PC-9 (cell line): Measurements from ENCODE around the gene FRRS1. TPM values are rescaled to one million over a fixed set of nuclear protein-coding genes. Genes with fewer than 3 reads are reported as not detected.

ENCODE experiments used
- BruUV-seq: library from RNA; stranded (reverse); fragments of 400-500 nt; replicated peaks from 2 replicates; lab custom pipeline; 2021; lab: Mats Ljungman, UMichigan
- CTCF ChIA-PET: fragments of 300-600 bp; sonication (Branson Sonifier 250); formaldehyde crosslinking; loops from one replicate; lab custom pipeline; 2022; ENCODE audit warnings: antibody characterized with exemption; lab: Charles Lee
- POLR2A ChIA-PET: fragments of 300-600 bp; sonication (Branson Sonifier 250); formaldehyde crosslinking; loops from one replicate; lab custom pipeline; 2022; ENCODE audit warnings: antibody characterized with exemption; ENCODE audit not compliant: unreplicated experiment; lab: Charles Lee
- DNase-seq, 2 experiments: peaks; one replicate each; pipeline versions ENCODE4 v3.0.0 to v3.0.0-alpha.2; 2015 to 2022; ENCODE audit warnings: mixed read lengths in 1 of 2
- H2AFZ ChIP-seq: fragments of 200-600 bp; sonication (generic); 2 replicates; pipeline ENCODE4 v1.8.1; 2017; ENCODE audit warnings: antibody characterized with exemption
- H3F3A ChIP-seq: fragments of 200-600 bp; sonication (generic); 2 replicates; pipeline ENCODE4 v1.8.1; 2017; ENCODE audit warnings: antibody characterized with exemption, mild to moderate bottlenecking, low read depth; ENCODE audit not compliant: insufficient read depth
- H3K27ac ChIP-seq: fragments of 200-600 bp; sonication (generic); 2 replicates; pipeline ENCODE4 v1.6.1; 2016; ENCODE audit warnings: mixed run types
- H3K27me3 ChIP-seq: fragments of 200-600 bp; sonication (generic); 2 replicates; pipeline ENCODE4 v1.6.1; 2016; ENCODE audit warnings: low read depth, mixed run types; ENCODE audit not compliant: insufficient read depth
- H3K36me3 ChIP-seq: fragments of 200-600 bp; sonication (generic); 2 replicates; pipeline ENCODE4 v1.6.1; 2016; ENCODE audit warnings: low read depth, mixed run types
- H3K4me1 ChIP-seq: fragments of 200-600 bp; sonication (generic); replicated peaks from 2 replicates; pipeline ENCODE4 v1.6.1; 2016; ENCODE audit warnings: mixed run types; ENCODE audit not compliant: insufficient read depth
- H3K4me2 ChIP-seq: fragments of 200-600 bp; sonication (generic); 2 replicates; pipeline ENCODE4 v1.6.1; 2017; ENCODE audit warnings: mixed run types
- H3K4me3 ChIP-seq: fragments of 200-600 bp; sonication (generic); 2 replicates; pipeline ENCODE4 v1.6.1; 2016; ENCODE audit warnings: mixed run types
- H3K79me2 ChIP-seq: fragments of 200-600 bp; sonication (generic); 2 replicates; pipeline ENCODE4 v1.6.1; 2017; ENCODE audit warnings: low read depth, mixed run types
- H3K9me2 ChIP-seq: fragments of 200-600 bp; sonication (generic); 2 replicates; pipeline ENCODE4 v1.8.1; 2017; ENCODE audit warnings: mild to moderate bottlenecking; ENCODE audit not compliant: insufficient read depth
- H3K9me3 ChIP-seq: fragments of 200-600 bp; sonication (generic); 2 replicates; pipeline ENCODE4 v1.8.1; 2016; ENCODE audit warnings: low read depth; ENCODE audit not compliant: insufficient read depth
- H4K20me1 ChIP-seq: fragments of 200-600 bp; sonication (generic); 2 replicates; pipeline ENCODE4 v1.8.1; 2017; ENCODE audit not compliant: insufficient read depth
- CTCF ChIP-seq: fragments of 200-600 bp; sonication (generic); conservative IDR thresholded peaks from 2 replicates; pipeline ENCODE4 v1.6.1; 2017; ENCODE audit warnings: mixed run types, antibody characterized with exemption, mild to moderate bottlenecking, moderate library complexity
- EZH2 ChIP-seq: fragments of 200-600 bp; sonication (generic); IDR thresholded peaks from 2 replicates; pipeline ENCODE4 v1.8.0; 2017; ENCODE audit warnings: antibody characterized with exemption, low read depth
- intact Hi-C: fragments of 100-400 bp; cut with micrococcal nuclease; formaldehyde crosslinking; loops from one replicate; pipeline ENCODE4 v1.10.0; 2022; ENCODE audit not compliant: unreplicated experiment
- total RNA-seq: library from RNA; stranded (reverse); gene quantifications from 2 replicates; pipeline ENCODE4 v1.2.3, GENCODE V29; 2021

Gene FRRS1
- total RNA-seq, 1 experiment from 2014 or later: 7.3 TPM

DNA sequence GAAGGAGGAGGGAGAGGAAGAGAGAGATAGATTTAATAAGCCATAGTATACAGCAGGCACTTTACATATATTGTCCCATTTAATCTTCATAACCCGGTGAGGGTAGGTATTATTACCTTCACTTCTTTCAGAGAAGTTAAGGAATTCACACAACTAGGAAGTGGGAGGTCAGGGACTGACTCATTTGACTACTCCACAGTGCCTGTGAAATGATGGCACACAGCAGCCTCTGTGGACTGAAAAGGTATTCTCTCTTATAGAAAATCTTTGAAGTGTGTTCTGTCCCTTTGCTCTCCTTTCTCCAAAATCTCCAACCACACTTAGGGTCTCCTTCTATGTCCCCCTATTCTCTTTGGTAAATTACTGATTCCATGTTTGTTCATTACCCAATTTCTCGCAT lies 96.6 kb downstream of the FRRS1 start:
- H2AFZ ChIP-seq: no peak overlapping the region
- H3K27ac ChIP-seq: no peak overlapping the region
- DNase-seq: no peak
- H3K36me3 ChIP-seq: no peaks in the 10 kb centered on the region
- no peaks in the 10 kb centered on the region for H3K9me3 ChIP-seq
- ChIA-PET CTCF (no interaction called here), POLR2A (no interaction called here)
- BruUV-seq: no TSS peak
- TF ChIP-seq CTCF (no peak), EZH2 (no peak)
- H4K20me1 ChIP-seq: no peaks in the 10 kb centered on the region
- H3K79me2 ChIP-seq: no peaks in the 10 kb centered on the region
- H3K4me3 ChIP-seq: no peak overlapping the region
- intact Hi-C loops: no loop called here
- no peaks in the 10 kb centered on the region for H3K4me1 ChIP-seq
- H3K9me2 ChIP-seq: no peaks in the 10 kb centered on the region
- H3K4me2 ChIP-seq: no peak overlapping the region
- no peaks in the 10 kb centered on the region for H3K27me3 ChIP-seq
- H3F3A ChIP-seq: no peaks in the 10 kb centered on the region; the same call in 1 of the 2 replicates

DNA sequence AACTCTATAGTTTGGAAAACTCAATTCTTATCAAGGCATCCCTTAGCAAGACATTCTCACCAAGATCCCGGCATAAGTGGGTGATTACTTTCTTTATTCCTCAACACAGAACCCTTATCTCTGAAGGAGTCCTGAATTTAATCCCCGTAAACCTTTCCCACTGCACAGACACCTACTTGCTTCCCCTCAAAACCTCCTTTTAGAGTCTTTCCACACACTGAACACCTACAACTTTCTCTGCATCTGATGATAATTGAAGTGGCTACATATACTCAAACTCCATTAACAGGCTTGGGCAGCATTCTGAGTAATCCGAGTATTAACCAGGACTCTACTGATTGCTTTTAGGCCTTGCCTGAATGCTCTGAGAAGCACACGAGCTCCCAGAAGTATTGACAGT lies 97.1 kb downstream of the FRRS1 start:
- ChIA-PET POLR2A (no interaction called here), CTCF (no interaction called here)
- Histone ChIP-seq H3K36me3 (no peaks in the 10 kb centered on the region), H3K9me2 (no peaks in the 10 kb centered on the region), H3K27ac (no peak overlapping the region), H3K27me3 (no peaks in the 10 kb centered on the region), H3K79me2 (no peaks in the 10 kb centered on the region), H3K4me3 (no peak overlapping the region), H3K4me2 (no peak overlapping the region), H3K9me3 (no peaks in the 10 kb centered on the region), H3K4me1 (no peaks in the 10 kb centered on the region), H4K20me1 (no peaks in the 10 kb centered on the region), H2AFZ (no peak overlapping the region), H3F3A (no peaks in the 10 kb centered on the region; the same call in 1 of the 2 replicates)
- TF ChIP-seq CTCF (no peak), EZH2 (no peak)
- no TSS peak for BruUV-seq
- intact Hi-C loops: no loop called here
- no peak for DNase-seq

- intact Hi-C loops: no loop called here
- Histone ChIP-seq H4K20me1 (no peaks in the 10 kb centered on the region), H3K4me3 (no peak overlapping the region), H3K27me3 (no peaks in the 10 kb centered on the region), H3K4me1 (peaks cover 38% of the 10 kb centered on the region), H3K9me2 (no peaks in the 10 kb centered on the region), H3K4me2 (no peak overlapping the region), H3F3A (peaks cover 27% of the 10 kb centered on the region), H3K79me2 (no peaks in the 10 kb centered on the region), H2AFZ (no peak overlapping the region), H3K9me3 (no peaks in the 10 kb centered on the region), H3K36me3 (no peaks in the 10 kb centered on the region), H3K27ac (no peak overlapping the region)
- TF ChIP-seq CTCF: no peak
- TF ChIP-seq EZH2: no peak
- CTCF ChIA-PET: no interaction called here
- POLR2A ChIA-PET: no interaction called here
- no TSS peak for BruUV-seq
- no peak for DNase-seq
Observed at GRCh38 chr1:99665212-99665611, 101.2 kb downstream of the FRRS1 start.
